GM18870 (cell line): Measurements from ENCODE around the gene TRIP10.
"Not testable (repeated sequence)": the region's sequence is repeated elsewhere in the genome, so short reads cannot be mapped to it uniquely, and the experiment has no call there.

Experiments
- ATAC-seq: cut with Tn5 transposase; IDR thresholded peaks from one replicate; pipeline ENCODE4 v1.9.1; 2021; ENCODE audit warnings: moderate library complexity; ENCODE audit not compliant: unreplicated experiment

Gene TRIP10

GRCh38 chr19:6739390-6739882 lies at the start of gene TRIP10:
TSS of gene TRIP10 (plus strand) at chr19:6739680. CDS start at chr19:6739762, 82 bp downstream.
- no peak for ATAC-seq

DNA sequence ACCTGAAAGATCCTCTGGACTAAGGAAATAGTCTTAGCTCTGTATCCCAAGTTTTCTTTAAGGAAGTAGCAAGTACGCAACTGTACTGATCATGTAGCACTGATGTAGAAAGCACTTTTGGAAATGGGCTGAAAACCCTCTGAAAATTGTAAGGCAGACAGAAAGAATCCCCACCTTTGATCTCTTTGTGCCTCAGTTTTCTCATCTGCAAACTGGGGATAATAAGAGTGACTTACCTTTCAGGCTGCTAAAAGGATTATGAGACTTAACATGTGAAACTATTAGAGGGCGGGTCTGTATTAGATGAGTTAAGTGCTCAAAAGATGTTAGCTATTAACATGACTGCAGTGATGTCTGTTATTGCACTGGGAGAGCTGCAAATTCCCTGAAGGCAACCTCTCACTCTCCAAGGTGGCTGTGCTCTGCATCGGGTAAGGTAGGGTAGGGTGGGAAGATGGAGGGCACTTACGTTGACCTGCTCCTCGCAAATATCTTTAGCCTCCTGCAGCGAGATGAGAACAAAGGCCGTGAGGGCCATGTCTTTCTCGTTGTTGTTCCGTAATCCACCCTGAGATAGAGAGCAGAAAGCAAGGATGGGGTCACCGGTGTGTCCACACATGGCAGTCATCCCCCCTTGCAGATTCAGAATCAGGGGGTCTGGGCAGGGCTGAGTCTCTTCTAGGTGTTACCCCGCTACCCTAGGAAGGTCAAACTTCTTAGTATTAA lies 49.2 kb upstream of the TRIP10 start:
- ATAC-seq, result no peak

- no peak for ATAC-seq
Measured at GRCh38 chr19:6691342-6691741, 48.1 kb upstream of the TRIP10 start.

GRCh38 chr19:6692027-6692426 lies 47.5 kb upstream of the TRIP10 start:
- ATAC-seq, result no peak

- no peak for ATAC-seq
Measured at GRCh38 chr19:6693056-6693471, 46.4 kb upstream of the TRIP10 start.

DNA sequence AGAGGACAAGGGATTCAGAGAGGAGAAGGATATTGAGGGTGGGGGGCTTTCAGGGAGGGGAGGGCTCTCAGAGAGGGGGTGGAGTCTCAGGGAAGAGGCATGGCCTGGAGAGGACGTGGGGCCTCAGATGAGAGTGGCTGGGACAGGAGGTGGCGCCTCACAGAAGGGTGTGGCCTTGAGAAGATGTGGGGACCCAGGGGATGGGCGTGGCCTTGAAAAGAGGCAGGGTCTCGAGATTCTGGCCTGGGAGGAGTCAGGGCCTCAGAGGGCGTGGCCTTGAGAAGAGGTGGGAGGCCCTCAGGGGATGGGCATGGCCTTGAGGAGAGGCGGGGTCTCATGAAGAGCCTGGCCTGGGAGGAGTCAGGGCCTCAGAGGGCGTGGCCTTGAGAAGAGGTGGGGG lies 45.8 kb upstream of the TRIP10 start:
- ATAC-seq, result no peak

- ATAC-seq, result no peak
Measured at GRCh38 chr19:6694147-6694815, 45.2 kb upstream of the TRIP10 start.

GRCh38 chr19:6696239-6696820 lies 43.1 kb upstream of the TRIP10 start:
- no peak for ATAC-seq

GRCh38 chr19:6697291-6697690 lies 42.2 kb upstream of the TRIP10 start:
- ATAC-seq, result no peak

DNA sequence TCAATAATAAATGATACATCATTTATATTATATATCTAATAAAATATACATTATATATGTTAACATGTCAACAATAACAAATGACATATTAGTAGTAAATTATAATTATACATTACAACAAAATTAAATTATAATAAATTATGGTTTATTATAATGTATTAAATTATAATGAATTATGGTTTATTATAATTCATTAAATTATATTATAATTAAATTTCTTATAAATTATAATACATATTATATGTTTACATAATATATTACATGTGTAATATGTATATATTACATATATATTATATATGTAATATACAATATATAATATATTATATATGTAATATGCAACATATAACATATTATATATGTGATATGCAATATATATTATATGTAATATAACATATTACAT lies 39.5 kb upstream of the TRIP10 start:
- ATAC-seq, result no peak

DNA sequence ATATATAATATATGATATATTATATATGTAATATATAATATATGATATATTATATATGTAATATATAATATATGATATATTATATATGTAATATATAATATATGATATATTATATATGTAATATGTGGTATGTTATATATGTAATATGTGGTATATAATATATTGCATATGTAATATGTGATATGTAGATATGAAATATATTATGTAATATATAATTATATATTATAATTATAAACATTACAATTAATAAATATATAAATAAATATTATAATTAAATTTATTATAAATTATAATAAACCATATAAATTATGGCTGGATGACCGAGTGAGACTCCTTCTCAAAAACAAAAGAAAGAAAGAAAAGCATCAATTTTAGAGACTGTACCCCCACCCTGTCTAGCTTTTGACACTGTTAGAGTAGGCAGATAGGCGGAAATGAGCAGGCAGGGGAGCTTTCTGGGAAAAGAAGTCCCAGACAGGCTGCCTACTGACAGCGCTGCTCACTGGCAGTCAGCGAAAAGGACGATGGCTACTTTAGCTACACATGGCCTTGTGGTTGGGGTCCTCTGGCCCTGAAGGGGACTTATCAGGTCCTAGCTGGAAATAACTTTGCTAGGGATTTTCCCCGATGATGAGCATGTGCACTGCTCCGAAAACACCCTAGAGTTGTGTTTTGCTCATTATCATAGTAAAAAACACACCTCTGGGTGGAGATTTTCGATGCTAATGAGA lies 38.7 kb upstream of the TRIP10 start:
- no peak for ATAC-seq

- ATAC-seq, result no peak
Measured at GRCh38 chr19:6705931-6706632, 33.4 kb upstream of the TRIP10 start.

GRCh38 chr19:6706633-6706958 lies 32.9 kb upstream of the TRIP10 start:
- ATAC-seq, result no peak

- ATAC-seq, result no peak
Measured at GRCh38 chr19:6707011-6707657, 32.3 kb upstream of the TRIP10 start.

DNA sequence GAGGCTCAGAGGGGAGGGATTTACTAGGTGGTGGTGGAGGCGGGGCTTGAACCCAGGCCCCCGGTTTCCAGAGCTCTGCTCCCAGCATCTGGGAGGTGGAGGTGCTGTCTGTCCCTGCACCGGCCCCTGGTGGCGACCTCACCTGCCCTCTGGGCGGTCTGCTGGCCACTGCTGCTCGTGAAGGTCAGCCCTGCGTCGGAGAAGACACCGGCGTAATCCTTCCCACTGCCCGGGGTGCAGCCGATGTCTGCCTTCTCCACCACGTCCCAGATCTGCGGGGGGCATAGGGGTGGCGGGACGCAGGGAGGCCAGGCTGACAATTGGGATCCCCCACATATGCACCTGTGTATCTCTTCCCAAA lies 31.8 kb upstream of the TRIP10 start:
- no peak for ATAC-seq

GRCh38 chr19:6708346-6708745 lies 31.1 kb upstream of the TRIP10 start:
- no peak for ATAC-seq

- ATAC-seq, result not testable (repeated sequence)
Measured at GRCh38 chr19:6708913-6709312, 30.6 kb upstream of the TRIP10 start.

- ATAC-seq, result no peak
Measured at GRCh38 chr19:6709549-6709948, 29.9 kb upstream of the TRIP10 start.

DNA sequence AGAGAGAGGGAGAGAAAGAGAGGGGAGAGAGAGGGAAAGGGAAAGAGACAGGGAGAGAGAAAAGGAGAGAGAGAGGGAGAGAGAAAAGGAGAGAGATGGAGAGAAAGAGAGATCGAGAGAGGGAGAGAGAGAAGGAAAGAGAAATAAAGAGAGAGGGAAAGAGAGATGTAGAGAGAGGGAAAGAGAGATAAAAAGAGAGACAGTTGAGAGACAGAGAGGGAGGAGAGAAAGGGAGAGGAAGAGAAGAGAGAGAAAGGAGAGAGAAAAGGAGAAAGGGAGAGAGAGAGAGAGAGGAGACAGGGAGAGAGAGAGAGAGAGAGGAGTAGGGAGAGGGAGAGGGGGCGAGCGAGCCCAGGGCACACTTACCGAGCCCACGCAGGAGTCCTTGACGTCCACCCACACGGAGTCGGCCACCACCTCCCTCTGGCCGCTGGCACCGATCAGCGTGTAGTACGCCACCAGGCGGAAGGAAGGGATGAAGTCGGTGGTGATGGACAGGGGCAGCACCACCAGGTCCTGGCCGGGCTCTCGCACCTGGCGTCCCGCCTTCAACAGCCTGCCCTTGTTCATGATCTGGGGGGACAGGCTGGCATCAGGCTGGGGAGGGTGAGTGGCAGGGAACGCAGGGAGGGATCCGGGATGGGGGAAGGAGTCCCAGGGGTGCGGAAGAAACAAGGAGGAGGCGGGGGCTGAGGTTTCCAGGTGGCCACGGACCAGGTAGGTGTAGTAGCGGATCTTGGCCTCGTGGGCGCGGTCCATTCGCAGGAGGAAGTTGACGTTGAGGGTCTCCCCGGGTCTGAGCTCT lies 29.0 kb upstream of the TRIP10 start:
- ATAC-seq, result no peak

DNA sequence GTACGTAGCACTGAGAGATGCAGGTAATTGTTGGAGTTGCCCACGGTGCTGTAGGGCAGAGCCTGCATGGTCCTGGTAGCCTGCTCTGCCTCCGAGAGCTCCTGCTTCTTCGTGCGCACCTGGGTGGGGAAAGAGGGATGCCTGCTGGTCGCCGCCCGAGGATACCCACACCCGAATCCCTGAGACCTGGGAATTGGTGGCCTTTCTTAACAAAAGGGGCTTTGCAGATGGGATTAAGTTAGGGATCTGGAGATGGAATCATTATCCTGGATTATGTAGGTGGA lies 28.5 kb upstream of the TRIP10 start:
- no peak for ATAC-seq
